GM21576 (cell line): Measurements from ENCODE around the gene BNIP2.
"Not testable (repeated sequence)": the region's sequence is repeated elsewhere in the genome, so short reads cannot be mapped to it uniquely, and the experiment has no call there.

ENCODE experiments used
- ATAC-seq: cut with Tn5 transposase; IDR thresholded peaks from one replicate; pipeline ENCODE4 v1.9.1; 2021; ENCODE audit warnings: mild to moderate bottlenecking, moderate library complexity; ENCODE audit not compliant: unreplicated experiment

The BNIP2 gene, protein sequence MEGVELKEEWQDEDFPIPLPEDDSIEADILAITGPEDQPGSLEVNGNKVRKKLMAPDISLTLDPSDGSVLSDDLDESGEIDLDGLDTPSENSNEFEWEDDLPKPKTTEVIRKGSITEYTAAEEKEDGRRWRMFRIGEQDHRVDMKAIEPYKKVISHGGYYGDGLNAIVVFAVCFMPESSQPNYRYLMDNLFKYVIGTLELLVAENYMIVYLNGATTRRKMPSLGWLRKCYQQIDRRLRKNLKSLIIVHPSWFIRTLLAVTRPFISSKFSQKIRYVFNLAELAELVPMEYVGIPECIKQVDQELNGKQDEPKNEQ

DNA sequence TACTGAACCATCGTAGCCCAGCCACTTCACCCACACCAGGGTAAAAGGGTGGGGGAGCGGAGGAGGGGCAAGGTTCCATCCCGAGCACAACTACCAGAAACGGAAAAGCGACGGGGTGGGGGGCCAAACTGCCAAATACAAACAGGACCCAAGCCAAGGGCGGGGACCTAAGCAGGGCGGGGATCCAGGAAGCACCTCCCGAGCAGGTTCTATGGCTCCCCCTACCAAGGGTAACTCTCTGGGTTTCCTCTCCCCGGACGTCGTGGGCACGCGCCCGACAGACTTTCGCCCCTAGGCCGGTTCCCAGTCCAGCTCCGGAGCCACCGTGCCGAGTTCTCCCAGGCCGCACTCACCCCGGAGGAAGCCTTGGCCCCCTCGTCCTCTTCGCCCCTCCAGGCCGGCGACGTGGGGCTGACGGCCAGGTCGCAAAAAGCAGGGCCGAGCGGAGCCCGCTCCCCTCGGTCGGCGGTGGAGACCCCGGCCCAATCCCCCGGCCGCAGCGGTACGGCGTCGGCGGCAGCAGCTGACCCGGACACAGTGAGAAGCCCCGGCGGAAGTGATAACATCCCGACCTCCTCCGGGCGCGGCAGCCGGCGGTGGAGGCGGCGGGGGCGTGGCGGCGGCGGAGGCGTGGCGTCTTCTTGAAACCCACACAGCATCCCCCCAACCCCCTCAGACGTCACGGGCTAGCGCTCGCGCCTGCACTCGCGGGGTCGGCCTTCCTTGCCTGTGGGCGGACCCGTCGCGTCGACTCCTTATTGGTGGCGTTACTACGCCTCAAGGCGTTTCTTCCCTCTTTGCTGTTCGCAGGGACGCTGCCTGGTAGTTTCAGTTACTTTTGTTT lies at the start of gene BNIP2:
BNIP2 (minus strand) TSS at position 539 of the 844 bp plus-strand sequence. CDS start 6,863 bp downstream, outside the sequence.
- peak; percentile 70 for ATAC-seq

DNA sequence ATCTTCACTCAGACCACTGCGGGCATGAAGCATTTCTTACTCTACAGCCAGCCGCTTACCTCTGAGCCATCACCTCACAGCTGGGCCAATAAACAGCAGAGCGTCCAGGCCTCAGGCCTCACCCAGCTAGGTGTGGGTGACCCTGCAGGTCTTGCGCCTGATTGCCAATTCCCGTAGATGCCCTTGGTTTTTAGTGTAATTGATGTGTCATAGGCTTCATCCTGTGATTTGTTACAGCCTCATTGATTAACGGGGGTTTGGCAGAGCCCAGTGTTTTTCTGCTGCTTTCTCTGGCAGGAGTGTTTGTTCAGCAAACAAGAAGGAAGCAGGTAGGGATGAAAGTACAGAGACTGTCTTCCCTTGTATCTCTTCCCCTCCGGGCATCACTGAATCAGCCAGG lies 49.6 kb upstream of the BNIP2 start:
- ATAC-seq: no peak

DNA sequence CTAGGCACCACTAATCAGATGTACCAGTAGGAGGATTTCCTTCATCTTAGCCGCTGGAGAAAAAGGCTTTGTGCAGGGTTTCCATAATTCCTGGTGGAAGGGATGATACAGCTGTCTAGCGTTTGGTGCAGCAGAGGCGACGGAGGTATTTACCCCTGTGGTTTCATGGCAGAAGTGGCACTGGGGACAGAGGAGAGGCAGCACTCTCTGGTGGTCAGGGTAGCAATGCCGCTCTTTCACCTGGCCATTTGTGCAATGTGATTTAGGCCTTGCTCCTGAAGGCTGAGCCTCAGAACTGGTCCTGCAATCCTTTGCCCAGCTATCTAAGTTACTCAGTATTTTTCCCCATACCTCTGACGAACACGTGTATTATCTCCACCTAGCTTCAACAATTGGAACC lies 47.1 kb upstream of the BNIP2 start:
- no peak for ATAC-seq

DNA sequence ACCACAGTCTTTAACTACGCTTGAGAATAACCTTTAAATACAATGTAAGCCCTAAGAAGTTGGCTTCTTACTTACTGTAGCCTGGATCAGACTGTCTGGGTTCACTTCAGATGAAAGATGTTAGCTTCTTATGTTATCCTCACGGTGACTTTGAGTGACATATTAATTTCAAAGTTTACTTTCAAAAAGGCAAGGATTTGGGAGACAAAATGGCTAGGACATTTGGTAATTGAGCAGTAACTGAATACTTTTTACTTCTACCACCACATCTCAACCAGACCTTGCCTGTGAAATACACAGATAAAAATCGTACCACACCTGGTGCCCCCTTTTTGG lies 36.0 kb upstream of the BNIP2 start:
- no peak for ATAC-seq

DNA sequence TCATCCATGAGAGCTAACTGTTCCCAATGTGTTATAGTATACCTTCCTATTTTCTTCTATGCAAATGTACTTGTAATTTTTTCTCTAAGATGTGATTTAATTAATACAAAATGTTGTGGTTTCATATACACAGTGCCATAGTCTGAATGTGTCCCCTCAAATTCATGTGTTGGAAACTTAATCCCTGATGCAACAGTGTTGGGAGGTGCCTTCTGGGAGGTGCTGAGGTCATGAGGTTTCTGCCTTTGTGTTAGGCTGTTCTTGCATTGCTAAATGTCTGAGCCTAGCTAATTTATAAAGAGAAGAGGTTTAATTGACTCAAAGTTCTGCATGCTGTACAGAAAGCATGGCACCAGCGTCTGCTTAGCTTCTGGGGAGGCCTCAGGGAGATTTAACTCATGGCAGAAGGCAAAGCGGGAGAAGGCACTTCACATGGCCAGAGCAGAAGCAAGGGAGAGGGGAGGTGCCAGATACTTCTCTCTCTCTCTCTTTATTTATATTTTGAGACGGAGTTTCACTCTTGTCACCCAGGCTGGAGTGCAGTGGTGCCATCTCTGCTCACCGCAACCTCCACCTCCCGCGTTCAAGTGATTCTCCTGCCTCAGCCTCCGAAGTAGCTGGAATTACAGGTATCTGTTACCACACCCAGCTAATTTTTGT lies 34.7 kb upstream of the BNIP2 start:
- no peak for ATAC-seq

DNA sequence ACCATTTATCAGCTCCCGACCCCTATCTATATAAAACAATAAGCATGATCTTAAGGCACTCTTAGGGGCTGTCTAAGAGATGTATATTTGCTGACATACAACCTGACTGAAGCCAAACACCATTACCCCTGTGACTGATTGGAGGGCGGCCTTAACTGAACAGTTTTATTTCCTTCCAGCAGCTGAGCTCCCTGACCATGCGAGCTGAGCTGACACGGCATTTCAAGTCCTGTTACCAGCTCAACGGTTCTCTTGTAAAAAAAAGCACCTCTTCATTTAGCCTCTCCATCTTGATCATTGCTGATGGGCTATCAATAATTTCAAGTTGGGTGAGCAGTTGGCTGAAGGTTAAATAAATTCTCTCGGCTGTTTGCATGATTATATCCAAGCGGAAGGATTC lies 33.4 kb upstream of the BNIP2 start:
- no peak for ATAC-seq

DNA sequence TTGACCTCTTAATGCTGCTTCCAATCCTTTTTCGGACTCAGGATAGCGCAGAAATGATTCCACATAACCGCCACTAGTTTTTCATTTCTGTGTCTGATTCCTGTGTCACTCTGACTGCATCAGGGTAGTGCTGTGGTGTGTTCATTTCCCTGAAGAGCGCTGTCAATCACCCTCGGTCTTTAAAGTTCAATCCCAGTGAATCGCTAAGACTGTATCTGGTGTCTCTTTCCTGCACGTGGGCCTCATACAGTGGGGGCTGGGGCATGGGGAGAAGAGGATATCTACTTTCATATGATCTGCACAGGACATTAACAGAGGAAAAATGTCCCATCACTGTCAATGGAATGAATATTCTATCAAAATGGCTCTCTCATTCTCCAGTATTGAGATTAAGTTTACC lies 32.9 kb upstream of the BNIP2 start:
- no peak for ATAC-seq

DNA sequence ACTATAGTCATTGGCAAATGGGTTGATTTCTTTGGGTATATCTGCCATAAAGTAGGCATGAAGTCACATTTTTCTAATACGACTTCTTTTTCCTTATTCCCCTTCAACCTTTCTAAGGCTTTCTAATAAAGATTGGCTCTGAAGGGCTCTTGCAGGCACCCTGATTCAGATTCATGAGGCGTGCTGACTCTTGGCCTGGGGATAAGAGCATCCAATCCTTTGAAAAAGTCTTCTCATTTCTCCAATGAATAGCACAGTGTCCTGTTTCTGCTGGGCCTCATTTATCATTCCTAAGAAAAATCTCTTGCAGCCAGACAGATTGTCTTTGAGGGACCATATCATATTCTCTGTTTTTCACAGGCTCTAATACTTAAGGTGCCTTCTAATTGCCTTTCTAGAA lies 32.3 kb upstream of the BNIP2 start:
- no peak for ATAC-seq

DNA sequence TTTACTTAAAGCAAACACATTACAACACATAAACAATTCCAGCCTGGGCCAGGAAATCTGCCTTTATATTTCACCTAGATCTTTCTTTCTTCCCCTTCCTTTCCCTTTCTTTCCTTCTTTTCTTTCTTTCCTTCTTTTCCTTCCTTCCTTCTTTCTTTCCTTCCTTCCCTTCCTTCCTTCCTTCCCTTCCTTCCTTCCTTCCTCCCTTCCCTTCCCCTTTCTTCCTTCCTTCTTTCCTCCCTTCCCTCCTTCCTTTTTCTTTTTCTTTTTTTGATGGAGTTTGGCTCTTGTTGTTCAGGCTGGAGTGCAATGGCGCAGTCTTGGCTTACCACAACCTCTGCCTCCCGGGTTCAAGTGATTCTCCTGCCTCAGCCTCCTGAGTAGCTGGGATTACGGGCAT lies 24.1 kb upstream of the BNIP2 start:
- ATAC-seq: no peak

DNA sequence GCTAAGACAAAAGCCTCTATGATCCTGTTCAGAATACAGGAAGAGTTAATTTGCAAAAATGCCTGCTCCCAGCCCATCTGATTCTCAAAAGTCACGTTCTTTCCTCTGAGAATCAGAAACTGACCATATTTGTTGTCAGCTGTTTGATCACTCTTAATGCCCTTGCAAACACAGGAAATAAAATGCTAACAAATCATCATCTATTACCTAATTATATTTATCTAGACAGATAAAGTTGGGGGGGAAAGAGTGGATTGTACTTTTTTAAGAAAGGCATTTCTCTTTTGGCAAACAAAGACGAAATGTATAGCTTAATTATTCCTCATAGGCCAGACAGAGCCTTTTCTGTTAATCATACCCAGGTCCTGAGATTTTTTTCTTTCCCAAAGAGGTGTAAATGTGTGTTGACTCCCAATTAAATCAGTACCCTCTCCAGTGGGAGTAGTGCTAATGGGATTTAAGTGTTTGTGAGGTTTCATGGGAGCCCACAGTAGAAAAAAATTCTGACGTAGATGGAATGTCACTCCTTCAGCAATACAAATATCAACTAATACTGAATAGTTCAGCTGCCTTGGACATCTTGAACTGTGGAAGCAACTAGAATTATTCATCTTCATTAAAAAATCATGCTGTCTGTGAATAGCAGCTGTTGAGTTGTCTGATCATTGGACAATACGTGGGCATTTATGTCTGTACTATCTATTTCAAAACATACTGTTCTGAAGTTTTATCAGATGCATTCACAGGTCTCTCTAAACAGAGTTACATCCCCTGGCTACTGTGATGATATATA lies 22.5 kb upstream of the BNIP2 start:
- no peak for ATAC-seq

DNA sequence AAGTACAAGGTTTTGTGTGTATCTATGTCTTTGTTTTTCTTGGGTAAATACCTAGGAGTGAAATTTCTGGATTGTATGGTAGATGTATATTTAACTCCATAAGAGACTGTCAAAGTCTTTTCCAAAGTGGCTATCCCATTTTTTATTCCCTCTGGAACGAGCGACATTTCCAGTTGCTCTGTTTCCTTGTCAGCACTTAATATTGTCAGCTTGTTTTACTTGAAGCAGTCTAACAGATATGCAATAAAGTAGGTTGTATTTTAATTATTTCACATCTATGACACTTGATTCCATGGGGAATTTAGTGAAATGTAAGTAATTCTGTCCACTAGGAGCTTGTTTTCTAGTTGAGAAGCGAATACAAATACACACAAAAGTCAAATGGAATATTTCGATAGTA lies 18.5 kb upstream of the BNIP2 start:
- no peak for ATAC-seq

DNA sequence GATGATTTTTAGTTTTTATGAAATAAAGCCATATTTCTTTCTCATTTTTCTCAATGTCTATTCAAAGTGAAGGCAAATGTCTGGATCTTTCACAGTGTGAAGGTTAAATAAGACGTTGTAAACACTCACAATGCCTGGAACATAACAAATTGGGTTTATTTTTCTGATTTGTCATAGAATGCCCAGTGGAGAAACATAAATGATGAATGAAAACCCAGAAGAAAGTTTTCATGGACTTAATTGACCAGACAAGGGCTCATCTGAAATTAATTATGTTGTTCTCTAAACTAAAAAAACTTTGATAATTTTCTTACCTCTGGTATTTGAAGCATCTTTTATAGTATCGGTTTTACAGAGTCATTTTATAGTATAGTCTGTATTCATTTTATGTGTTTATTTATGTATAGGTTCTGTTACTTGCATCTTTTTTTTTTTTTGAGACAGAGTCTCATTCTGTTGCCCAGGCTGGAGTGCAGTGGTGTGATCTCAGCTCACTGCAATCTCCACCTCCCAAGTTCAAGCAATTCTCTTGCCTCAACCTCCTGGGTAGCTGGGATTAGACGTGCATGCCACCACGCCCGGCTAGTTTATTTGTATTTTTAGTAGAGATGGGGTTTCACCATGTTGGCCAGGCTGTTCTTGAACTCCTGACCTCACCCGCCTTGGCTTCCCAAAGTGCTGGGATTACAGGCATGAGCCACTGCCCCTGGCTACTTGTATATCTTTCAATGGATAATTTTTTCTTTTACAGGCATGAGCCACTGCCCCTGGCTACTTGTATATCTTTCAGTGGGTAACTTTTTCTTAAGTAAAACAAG lies 15.1 kb upstream of the BNIP2 start:
- ATAC-seq: no peak

DNA sequence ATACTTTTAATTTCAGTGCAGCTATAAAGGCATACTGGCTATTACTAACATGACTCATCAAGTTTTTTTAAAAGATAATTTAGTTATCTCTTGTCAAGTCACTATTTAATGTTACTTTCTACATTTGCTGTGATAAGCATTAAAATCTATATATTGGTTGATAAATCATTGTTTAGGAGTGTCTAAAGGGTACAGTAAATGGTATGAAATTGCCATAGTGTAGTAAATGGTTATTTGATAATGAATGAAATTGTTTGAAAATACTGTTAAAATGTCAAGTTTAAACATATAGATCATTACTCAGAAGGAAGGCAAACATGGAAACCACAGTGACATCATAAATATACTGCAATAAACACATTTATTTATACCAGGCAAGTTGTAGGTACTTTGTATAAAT lies 13.2 kb upstream of the BNIP2 start:
- no peak for ATAC-seq

DNA sequence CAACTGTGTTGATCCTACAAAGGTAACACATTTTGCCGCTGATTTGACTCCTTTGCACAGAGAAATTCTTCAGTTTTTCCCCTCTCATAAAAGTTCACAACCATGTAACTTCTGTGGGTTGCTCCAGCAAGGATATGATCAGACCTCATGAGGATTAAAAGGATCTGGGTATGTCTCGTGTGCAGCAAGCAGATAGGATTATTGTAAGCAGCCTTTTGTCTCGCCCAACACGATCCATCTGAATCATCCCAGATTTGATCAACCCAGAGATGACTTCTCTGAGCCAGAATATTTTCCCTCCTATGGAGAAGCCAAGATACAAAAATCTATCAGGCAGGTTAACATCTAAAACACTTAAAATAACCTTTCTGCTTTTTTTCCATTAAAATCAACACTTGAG lies 12.8 kb upstream of the BNIP2 start:
- ATAC-seq: no peak

DNA sequence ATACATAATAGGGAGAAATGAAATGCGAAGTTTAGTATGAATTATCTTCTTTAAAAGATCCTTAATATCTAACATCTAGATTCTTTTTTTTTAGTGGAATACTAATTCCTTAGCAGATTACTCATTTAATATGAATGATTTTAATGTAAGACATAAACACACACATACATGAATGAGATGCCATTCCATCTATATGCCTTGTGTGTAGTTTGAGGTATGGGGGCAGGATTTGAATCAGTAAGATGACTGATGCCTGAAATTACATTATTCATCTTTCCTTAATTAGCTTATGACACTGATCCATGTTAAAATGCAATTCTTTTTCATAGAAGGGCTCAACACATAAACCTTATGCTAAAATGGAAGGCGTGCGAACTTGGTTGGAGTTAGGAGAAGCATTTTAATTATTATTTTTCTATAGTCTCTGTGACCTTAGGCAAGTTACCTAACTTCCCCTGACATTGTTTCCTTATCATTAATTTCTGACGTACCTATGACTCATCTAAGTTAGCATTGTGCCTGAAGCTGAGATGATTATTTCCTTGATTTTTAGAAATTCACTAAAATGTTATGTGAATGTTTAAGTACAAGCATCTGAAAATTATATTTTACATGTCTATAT lies 10.8 kb upstream of the BNIP2 start:
- no peak for ATAC-seq

DNA sequence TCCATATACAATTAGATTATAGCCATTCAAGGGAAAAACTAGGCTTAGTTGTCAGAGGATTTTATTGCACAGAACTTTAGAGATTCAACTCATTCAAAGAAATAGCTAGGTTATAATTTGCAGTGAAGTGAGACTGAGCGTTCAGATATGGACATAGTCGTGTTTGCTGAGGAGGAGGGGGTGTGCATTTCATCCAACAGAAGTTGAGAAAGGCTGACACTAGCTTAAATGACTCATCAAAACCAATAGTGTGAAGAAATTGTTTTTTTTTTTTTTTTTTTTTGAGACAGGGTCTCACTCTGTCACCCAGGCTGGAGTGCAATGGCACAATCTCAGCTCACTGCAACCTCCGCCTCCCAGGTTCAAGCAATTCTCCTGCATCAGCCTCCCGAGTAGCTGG lies 8.9 kb upstream of the BNIP2 start:
- not testable (repeated sequence) for ATAC-seq

DNA sequence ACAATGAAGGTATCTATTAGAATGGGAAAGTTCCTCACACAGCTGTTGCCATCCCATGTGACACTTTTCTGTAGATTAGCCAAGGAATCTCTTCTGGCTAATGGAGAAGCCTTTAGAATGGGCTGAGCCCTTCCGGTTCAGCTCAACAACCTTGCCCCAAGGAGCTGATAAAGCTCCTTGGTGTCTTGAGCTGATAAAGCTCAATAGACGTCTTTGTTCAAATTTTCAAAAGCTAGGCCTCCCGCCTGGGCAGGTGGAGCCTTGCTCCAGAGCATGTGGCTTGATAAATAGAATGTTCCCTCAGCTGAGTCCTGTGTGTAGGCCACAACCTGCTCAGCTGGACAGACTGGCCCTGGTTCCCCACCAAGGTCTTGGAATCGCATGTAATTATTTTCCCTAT lies 7.2 kb upstream of the BNIP2 start:
- no peak for ATAC-seq

DNA sequence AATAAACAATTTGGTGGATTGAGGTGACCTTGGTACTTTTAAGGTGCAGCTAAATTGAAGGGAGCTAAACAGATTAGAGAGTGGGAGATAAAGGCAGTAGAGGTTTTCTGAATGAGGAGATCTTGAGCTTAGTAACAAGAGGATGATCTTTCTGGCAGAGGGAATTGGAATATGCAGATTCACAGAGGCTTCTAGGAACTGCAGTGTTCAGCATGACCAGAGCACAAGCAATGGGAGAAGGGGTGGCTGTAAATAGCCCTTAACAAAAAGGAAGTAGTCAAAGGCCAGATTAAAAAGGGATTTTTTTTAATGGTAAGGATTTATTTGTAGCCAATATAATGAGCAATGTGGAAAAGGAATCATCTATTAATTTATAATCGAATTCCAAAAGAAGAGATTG lies 5.7 kb upstream of the BNIP2 start:
- ATAC-seq: no peak

DNA sequence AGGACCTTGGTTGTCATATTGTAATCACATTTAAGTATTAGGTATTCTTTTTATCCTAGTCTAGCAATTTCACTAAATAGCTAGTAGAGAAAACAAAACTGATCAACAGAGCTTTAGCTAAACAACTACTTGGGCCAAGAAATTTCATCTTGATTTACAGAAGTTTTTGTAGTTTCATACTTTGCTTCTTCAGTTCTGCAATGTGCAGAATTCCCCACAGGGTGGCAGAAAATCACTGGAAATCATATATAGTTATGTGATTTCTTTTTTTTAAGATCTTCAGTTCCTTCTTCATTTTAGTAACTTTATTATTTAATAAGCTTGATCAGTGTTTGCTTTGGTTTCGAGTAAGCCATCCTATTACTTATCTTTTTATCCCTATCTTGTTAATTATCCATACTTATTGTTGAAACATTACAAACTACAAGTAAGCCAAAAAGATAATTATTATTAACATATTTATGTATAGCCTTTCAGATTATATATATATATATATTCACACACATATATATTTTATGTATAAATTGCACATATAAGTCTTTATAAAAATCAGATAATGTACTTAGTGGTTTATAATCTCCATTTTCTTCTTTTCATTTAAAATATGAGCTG lies 2.2 kb upstream of the BNIP2 start:
- no peak for ATAC-seq
